Activated B cell treated with CpG ODN at 0.5 μM for 24 hours (primary cell): ENCODE results near the gene PLAA. TPM values are rescaled to one million over a fixed set of nuclear protein-coding genes. Genes with fewer than 3 reads are reported as not detected.

Source experiments
- ATAC-seq: fragments of 200-7000 bp; cut with Tn5 transposase; one replicate; pipeline ENCODE4 v1.10.0; 2021; ENCODE audit warnings: low read depth, mild to moderate bottlenecking, moderate library complexity
- CTCF ChIA-PET: fragments of 350-600 bp; sonication (Branson Sonifier 250); formaldehyde crosslinking; loops from one replicate; lab custom pipeline; 2021; ENCODE audit warnings: antibody characterized with exemption; lab: Charles Lee
- POLR2A ChIA-PET: fragments of 350-600 bp; sonication (Branson Sonifier 250); formaldehyde crosslinking; loops from one replicate; lab custom pipeline; 2021; ENCODE audit warnings: antibody characterized with exemption; lab: Charles Lee
- DNase-seq: peaks from one replicate; pipeline ENCODE4 v3.0.0; 2022
- H3K27ac Mint-ChIP-seq: one replicate; pipeline ENCODE4 v1.8.0; 2020; ENCODE audit warnings: mixed read lengths
- H3K27me3 Mint-ChIP-seq: one replicate; pipeline ENCODE4 v1.8.0; 2021; ENCODE audit warnings: mixed read lengths
- H3K36me3 Mint-ChIP-seq: one replicate; pipeline ENCODE4 v1.8.0; 2021; ENCODE audit warnings: low read depth, mixed read lengths
- H3K4me1 Mint-ChIP-seq: one replicate; pipeline ENCODE4 v1.8.0; 2021; ENCODE audit warnings: mixed read lengths
- H3K4me3 Mint-ChIP-seq: one replicate; pipeline ENCODE4 v1.8.0; 2020; ENCODE audit warnings: mild to moderate bottlenecking, mixed read lengths
- H3K9me3 Mint-ChIP-seq: one replicate; pipeline ENCODE4 v1.8.0; 2020; ENCODE audit warnings: mixed read lengths
- CTCF ChIP-seq: fragments of 200-600 bp; IDR thresholded peaks from one replicate; pipeline ENCODE4 v1.8.0; 2022; ENCODE audit warnings: antibody characterized with exemption, mild to moderate bottlenecking
- intact Hi-C: fragments of 100-400 bp; cut with micrococcal nuclease; formaldehyde crosslinking; loops from one replicate; pipeline ENCODE4 v1.15.1; 2024
- total RNA-seq: library from RNA; stranded (reverse); gene quantifications from 2 replicates; pipeline ENCODE4 v1.2.3, GENCODE V29; 2022

Gene PLAA
- total RNA-seq, 1 donor from 2014 or later, result 31.3 TPM

DNA sequence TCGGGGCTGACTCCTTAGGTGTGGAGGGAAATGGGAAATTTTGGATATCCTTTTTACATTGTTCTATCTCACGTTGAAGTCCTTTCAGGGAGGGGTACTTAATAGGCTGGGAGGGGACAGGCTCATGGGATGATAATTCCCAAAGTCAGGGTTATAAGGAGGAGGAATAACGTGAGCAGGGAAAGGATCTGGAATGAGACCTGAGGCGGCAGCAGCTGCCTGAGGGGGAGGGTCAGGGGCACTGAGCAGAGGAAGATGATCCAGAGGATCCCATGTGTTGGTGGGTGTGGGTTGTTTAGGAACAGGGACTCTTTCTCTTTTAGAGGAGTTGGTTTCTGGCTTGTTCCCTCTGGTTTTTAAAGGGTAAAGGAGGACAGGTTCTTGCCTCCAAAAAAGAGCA is 27.9 kb upstream of the PLAA start:
- DNase-seq (no peak), ATAC-seq (no peak)
- H3K4me1 Mint-ChIP-seq, result no peaks in the 10 kb centered on the region
- ChIA-PET POLR2A (no interaction called here), CTCF (no interaction called here)
- H3K36me3 Mint-ChIP-seq, result peaks cover 10% of the 10 kb centered on the region
- H3K27ac Mint-ChIP-seq, result no peak overlapping the region
- no peak overlapping the region for H3K4me3 Mint-ChIP-seq
- peaks cover under 1% of the 10 kb centered on the region for H3K9me3 Mint-ChIP-seq
- no peak for TF ChIP-seq CTCF
- no peaks in the 10 kb centered on the region for H3K27me3 Mint-ChIP-seq
- intact Hi-C loops, result no loop called here

DNA sequence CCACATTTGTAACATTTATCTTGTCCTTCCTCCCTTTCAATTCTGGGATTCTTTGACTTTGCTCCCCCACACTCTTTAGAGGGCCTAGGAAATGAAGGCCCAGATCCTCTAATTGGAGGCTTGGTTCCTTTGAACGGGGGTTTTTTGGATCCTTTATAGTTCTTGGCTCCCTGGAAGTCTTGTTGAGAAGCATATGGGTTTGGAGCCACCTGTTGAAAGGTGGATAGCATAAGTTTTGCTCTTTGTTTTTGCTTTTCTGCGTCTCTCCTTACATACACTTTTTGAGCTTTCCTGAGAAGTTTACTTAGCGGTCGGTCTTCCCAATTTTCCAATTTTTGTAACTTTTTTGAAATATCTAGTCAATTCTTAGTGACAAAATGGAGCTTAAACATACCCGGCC is 26.9 kb upstream of the PLAA start:
- ChIA-PET CTCF (no interaction called here), POLR2A (interaction anchor here (1.2 kb wide), 1 partner anchor 27 kb away, joined by 3 read pairs; the partner anchor contains the start of gene PLAA)
- Mint-ChIP-seq H3K36me3 (peaks cover 14% of the 10 kb centered on the region), H3K27ac (no peak overlapping the region), H3K27me3 (no peaks in the 10 kb centered on the region), H3K9me3 (peaks cover 5% of the 10 kb centered on the region), H3K4me3 (no peak overlapping the region), H3K4me1 (no peaks in the 10 kb centered on the region)
- DNase-seq (no peak), ATAC-seq (no peak)
- intact Hi-C loops, result no loop called here
- TF ChIP-seq CTCF, result no peak

DNA sequence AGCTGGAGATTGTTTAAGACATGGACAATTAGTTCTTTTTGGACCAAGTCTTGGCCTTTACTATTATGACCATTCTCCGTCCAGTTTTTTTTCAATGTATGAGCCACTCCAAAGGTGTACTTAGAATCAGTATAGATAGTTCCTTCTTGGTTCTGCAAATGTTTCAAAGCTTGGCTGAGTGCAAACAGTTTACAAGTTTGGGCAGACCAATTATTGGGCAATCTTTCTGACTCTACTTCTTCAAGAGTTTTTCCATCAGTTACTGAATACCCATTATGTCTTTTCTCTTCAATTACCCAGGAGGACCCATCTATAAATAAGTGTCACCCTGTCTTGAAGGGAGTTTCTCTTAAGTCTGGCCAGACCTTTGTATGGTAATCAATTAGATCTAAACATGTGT is 24.7 kb upstream of the PLAA start:
- Mint-ChIP-seq H3K27me3 (no peaks in the 10 kb centered on the region), H3K4me1 (no peaks in the 10 kb centered on the region), H3K9me3 (peaks cover 5% of the 10 kb centered on the region), H3K27ac (no peak overlapping the region), H3K36me3 (peaks cover 11% of the 10 kb centered on the region), H3K4me3 (no peak overlapping the region)
- no peak for DNase-seq
- POLR2A ChIA-PET, result no interaction called here
- CTCF ChIA-PET, result no interaction called here
- ATAC-seq, result no peak
- TF ChIP-seq CTCF, result no peak
- intact Hi-C loops, result no loop called here

DNA sequence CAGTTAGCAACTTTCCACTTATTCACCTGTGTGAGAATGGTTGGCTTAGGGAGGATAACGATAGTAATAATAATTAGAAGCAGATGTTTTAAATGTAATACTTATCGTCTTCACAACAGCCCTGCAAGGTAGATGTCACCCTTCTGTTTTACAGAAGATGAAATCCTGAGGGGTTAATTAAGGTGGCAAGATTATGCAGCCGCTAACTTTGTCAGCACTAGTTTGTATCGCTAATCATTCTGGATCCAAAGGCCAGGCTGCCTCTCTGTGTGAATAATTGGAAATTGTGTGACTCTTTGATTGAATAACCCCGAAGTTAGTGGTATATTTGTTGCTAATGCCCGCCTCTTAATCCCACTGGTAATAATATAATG is 9.8 kb upstream of the PLAA start:
- CTCF ChIA-PET, result interaction anchor here (1.6 kb wide), 1 partner anchor 573 kb away, joined by 4 read pairs; the partner anchor contains the start of gene MOB3B

More for the DNA sequence above, 9.8 kb upstream of the PLAA start:
- no peak for TF ChIP-seq CTCF
- intact Hi-C loops, result no loop called here
- Mint-ChIP-seq H3K36me3 (peaks cover 7% of the 10 kb centered on the region), H3K27me3 (no peaks in the 10 kb centered on the region), H3K4me1 (peaks cover 31% of the 10 kb centered on the region), H3K4me3 (peak overlapping the region; percentile 88), H3K9me3 (no peaks in the 10 kb centered on the region), H3K27ac (peak overlapping the region; percentile 90)
- DNase-seq (no peak), ATAC-seq (no peak)
- POLR2A ChIA-PET, result interaction anchor here (2.2 to 3.0 kb wide), 3 partner anchors 9 to 616 kb away, joined by 6 to 57 read pairs (median 23); partner anchors contain the start of genes C9orf72, CAAP1 and PLAA
